Prostate gland (tissue), 2 donors: ENCODE results near the gene DENND2A.
"Not testable (repeated sequence)": the region's sequence is repeated elsewhere in the genome, so short reads cannot be mapped to it uniquely, and the experiment has no call there.

ENCODE experiments used
- CTCF ChIP-seq, 4 experiments: fragments of 200-600 bp in 2 of 4; fragments of 450-650 bp in 2 of 4; sonication (generic) in 2 of 4; IDR thresholded peaks; 1 replicate in 3 of 4; 2 replicates in 1 of 4; pipeline ENCODE4 v1.5.1; 2016 to 2019; ENCODE audit warnings: antibody characterized with exemption in 4 of 4, mild to moderate bottlenecking in 2 of 4, moderate library complexity in 2 of 4
- POLR2A ChIP-seq: fragments of 450-650 bp; IDR thresholded peaks from one replicate; pipeline ENCODE4 v1.6.1; 2016; ENCODE audit warnings: antibody characterized with exemption, mild to moderate bottlenecking

- not testable (repeated sequence) for TF ChIP-seq CTCF (IDR thresholded peaks at IDR 0.05); POLR2A
Measured at GRCh38 chr7:140669862-140670261, 29.2 kb upstream of the DENND2A start.
